ENCODE results near the gene COL26A1.
A peak's percentile ranks its signal among the peaks of the same experiment; 100 is the strongest.
"Not testable (repeated sequence)": the region's sequence is repeated elsewhere in the genome, so short reads cannot be mapped to it uniquely, and the experiment has no call there.

The COL26A1 gene

DNA sequence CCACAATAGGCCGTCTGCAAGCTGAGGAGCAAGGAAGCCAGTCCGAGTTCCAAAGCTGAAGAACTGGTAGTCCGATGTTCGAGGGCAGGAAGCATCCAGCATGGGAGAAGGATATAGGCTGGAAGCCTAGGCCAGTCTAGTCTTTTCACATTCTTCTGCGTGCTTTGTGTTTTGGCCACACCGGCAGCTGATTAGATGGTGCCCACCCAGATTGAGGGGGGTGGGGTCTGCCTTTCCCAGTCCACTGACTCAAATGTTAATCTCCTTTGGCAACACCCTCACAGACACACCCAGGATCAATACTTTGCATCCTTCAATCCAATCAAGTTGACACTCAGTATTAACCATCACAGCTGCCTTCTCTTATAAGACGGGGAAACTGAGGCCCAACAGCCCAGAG is 142.8 kb downstream of the COL26A1 start:
- not testable (repeated sequence) for DNase-seq

DNA sequence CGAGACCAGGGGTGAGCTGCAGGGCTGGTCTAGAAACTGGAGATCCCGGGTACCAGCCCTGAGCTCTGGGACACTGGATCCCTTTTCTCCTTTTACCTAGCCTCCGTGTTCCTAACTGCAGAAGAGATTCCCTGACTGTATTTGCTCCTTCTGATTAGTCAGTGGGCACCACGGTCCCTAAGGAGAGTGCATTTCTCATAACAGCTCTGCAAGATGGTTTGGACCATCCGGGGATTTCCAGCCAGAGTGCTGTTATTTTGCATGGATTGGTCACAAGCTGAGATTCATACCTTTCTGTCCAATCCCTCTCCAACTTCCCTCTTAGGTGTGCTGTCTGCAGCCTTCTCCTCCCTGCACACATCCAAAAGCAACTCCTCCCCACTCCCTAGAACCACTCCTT is 143.9 kb downstream of the COL26A1 start:
- no peak for DNase-seq

GRCh38 chr7:101507327-101507726 is 144.7 kb downstream of the COL26A1 start:
- no peak for DNase-seq

- peak; percentile 50 for DNase-seq
These were observed 145.1 kb downstream of the COL26A1 start for GRCh38 chr7:101507791-101508252.

DNA sequence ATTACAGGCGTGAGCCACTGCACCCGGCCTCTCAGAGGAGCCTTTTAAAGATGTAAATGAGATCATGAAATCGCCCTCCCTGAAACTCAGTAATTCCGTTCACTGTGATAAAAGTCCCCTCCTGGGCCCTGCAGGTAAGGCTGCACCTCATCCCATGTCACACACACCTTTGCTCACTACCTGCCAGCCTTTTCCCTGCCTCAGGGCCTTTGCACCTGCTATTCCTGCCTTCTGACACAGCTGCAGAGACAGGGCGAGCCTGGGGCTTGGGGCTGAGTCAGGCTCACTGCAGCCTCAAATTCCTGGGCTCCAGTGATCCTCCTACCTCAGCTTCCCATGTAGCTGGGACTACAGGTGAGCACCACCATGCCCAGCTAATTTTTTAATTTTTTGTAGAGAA is 147.6 kb downstream of the COL26A1 start:
- DNase-seq: no peak

DNA sequence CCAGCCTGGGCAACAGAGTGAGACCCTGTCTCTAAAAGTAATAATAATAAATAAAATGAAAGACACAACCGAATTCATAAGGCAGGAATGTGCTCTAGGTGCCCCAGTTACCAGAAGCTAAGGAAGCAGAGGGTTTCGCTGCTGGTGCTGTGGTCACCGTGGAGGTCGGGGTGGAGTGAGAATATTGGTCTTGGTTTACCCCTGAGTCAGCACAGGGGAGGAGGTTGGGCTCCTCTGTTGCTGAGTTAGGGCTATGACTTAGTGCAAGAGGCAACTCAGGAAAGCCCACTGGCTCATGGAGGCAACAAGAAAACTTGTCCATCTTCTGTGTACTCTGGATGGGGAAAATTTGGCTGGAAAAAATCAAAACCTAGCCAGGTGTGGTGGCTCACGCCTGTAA is 149.3 kb downstream of the COL26A1 start:
- no peak for DNase-seq

DNA sequence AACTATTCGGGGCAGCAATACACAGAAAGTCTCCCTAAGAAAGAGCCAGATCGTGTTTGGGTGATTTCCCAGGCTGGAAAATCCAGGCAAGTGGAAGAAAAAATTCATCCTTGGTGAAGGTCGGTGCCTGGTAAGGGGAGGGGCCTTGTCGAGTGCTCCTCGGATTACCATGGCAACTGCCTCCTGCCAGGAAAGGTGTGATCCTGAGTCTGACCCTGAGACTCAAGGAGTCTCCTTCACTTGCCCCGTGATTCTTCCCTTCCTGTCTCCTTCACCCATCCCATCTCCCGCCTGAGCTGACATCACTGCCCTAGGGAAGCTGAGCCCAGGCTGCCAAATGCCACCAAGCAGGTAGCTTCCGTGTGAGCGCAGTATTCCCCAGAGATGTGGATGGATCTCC is 154.2 kb downstream of the COL26A1 start:
- DNase-seq: no peak

DNA sequence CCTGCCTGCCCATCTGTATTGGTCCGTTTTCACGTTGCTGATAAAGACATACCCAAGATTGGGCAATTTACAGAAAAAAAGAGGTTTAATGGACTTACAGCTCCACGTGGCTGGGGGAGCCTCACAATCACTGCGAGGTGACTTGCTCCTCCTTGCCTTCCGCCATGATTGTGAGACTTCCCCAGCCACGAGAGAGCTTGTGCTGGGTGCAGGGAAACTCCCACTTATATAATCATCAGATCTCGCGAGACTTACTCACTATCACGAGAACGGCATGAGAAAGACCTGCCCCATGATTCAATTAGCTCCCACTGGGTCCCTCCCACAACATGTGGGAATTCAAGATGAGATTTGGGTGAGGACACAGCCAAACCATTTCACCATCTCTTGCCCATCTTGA is 154.6 kb downstream of the COL26A1 start:
- DNase-seq: no peak

DNA sequence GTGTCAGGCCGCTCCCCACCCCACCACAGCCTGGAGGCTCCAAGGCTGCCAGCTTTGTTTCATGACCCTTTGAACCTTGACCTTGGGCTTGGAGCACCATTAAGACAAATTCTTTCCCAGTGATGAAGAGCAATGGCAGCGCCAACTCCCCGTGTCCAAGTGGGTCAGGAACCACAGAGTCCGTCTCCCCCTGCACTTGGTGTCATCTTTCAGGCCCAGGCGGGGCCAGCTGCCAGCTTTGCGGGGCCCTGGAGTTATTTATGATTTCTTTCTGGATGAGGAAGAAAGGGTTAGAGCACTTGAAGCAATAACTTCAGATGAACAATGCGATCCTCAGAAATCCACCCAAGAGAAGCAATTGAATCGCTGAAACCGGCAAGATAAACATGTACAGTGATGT is 155.7 kb downstream of the COL26A1 start:
- DNase-seq: no peak

GRCh38 chr7:101519324-101520023 is 156.8 kb downstream of the COL26A1 start:
- no peak for DNase-seq

GRCh38 chr7:101521430-101521925 is 158.8 kb downstream of the COL26A1 start:
- no peak for DNase-seq

DNA sequence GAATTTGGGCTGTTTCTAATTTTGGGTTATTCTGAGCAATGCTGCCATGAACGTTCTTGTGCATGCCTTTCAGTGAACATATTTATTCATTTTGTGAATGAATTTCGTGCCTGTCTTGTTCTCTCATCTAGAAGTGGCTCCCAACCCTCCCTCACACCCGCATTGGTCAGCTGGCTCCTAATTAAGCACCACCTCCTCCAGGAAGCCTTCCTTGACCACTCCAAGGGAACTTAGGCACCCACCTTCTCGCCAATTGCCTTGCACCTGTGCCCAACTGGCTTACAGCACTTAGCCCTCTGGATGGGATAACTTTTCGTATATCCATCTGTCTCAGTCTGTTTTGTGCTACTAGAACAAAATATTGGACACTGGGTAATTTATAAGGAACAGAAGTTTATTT is 159.3 kb downstream of the COL26A1 start:
- no peak for DNase-seq

DNA sequence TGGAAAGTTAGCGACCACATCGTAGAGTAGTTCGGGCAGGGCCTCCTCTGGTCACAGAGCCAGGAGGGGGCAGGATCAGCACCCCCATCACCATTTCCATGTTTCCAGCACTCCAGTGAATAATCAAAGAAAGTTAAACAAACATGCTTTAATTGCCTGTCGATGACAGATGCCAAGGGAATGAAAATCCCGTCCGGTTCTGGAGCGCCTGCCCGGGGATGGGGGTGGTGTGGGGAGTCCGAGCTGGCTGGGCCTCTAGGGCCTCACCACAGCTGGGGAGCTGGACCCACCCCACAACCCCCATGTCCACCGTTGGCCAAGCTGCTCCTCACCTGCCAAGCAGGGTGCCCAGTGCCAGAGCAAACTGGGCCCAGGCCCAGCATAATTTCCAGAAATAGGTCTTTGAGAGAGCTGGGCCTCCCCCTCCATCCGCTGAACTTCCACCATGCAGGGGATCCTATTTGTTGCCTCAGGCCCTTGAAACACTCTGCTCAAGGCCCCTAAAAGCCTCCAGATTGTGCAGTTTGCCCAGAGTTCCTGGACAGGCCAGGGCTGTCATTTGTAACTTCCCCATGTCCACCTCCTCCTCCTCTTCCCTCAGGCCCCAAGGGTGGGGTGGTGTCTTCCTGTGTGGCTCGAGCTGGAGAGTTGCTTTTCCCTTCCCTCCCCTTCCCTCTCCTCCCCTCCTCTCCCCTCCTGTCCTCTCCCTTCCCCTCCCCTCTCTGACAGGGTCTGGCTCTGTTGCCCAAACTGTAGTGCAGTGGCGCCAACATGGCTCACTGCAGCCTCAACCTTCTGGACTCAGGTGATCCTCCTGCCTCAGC is 165.4 kb downstream of the COL26A1 start:
- DNase-seq: no peak

- no peak for DNase-seq
These were observed 166.9 kb downstream of the COL26A1 start for GRCh38 chr7:101529560-101529959.

- no peak for DNase-seq
These were observed 169.2 kb downstream of the COL26A1 start for GRCh38 chr7:101531726-101532357.

DNA sequence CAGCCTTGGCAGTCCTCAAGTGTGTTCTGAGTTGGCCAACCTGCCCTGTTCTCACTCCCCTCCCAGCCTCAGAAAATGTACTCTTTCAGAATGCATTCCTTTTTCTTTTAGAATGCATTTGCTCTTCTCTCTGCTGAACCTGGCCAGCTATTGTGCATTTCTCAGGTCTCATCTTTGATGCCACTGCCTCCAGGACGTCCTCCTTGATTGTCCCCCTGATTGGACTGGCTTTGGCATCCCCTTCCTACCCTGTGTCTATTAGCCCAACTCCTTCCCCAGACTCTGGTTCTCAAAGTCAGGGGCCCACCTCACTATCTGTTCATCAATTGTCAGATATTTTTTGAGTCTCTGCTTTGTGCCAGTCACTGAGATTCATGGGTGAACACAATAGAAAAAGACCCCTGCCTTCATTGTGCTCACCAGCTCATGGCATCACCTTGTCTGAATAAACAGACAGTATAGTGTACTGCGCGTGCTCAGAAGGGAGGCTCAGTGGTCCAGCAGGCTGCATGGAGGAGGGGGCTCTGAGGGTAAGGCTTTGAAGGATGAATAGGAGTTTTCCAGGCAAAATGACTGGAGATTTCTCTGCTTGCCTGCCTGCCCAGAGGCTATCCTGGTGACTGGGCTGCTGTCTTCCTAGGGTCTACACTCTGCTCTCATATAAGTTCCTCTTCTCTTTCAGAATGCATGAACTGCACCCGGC is 169.9 kb downstream of the COL26A1 start:
- DNase-seq: no peak

- DNase-seq: no peak
These were observed 170.4 kb downstream of the COL26A1 start for GRCh38 chr7:101533103-101533465.

- no peak for DNase-seq
These were observed 171.5 kb downstream of the COL26A1 start for GRCh38 chr7:101534015-101534803.

- DNase-seq: no peak
These were observed 172.2 kb downstream of the COL26A1 start for GRCh38 chr7:101534873-101535272.

DNA sequence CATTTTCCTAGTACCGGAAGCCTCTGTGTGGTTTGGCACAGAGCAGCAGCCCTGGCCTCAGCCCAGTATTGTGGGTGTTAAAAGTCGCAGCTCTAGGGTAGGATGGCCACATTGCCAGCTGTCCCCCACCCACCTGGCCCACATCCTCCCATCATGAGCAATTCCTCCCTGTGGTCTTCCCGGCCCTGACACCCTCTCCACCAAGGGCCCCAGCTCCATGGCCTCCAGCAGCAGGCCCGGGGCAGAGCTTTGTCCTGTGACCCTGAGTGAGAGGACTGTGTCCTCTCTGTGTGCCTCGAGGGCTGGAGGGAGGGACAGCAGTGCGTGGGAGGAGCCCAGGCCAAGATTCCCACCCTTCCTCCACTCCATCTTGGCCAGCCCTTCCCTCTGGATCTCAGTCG is 172.7 kb downstream of the COL26A1 start:
- no peak for DNase-seq

GRCh38 chr7:101536232-101536631 is 173.6 kb downstream of the COL26A1 start:
- DNase-seq: no peak

- no peak for DNase-seq
These were observed 174.0 kb downstream of the COL26A1 start for GRCh38 chr7:101536668-101537067.
